ENCODE results near the gene MAPK7.

The MAPK7 gene

GRCh38 chr17:19359151-19359550 is 19.1 kb upstream of the MAPK7 start:
- H3K36me3 ChIP-seq (ENCODE audit: control insufficient read depth in 4 of 4, insufficient read depth in 4 of 4, low read length in 3 of 4): no peaks in the 10 kb centered on the region
- no peak overlapping the region for H3K27ac ChIP-seq (ENCODE audit: insufficient read depth in 1 of 2, low read depth in 1 of 2, low read length in 2 of 2, poor library complexity in 1 of 2, severe bottlenecking in 2 of 2)
- H3K4me1 ChIP-seq (ENCODE audit: control extremely low read depth in 1 of 4, control insufficient read depth in 4 of 4, insufficient read depth in 4 of 4, low read length in 3 of 4): peaks cover 0 to 10% (median 10%) of the 10 kb centered on the region in 4 experiments
- WGBS (ENCODE audit: insufficient coverage): 98% methylated on average over 7 of the region's 7 CpGs
- ChIA-PET POLR2A (no interaction called here), CTCF (interaction anchor here (1.4 kb wide), 1 partner anchor 109 kb away, joined by 3 read pairs; no protein-coding TSS in a partner anchor)
- no peak for DNase-seq
- H3K4me3 ChIP-seq (ENCODE audit: control insufficient read depth in 1 of 7, extremely low read depth in 1 of 7, insufficient read depth in 4 of 7, low read depth in 2 of 7, low read length in 6 of 7): no peak overlapping the region
- no peaks in the 10 kb centered on the region for H3K9me3 ChIP-seq (ENCODE audit: control extremely low read depth in 1 of 5, control insufficient read depth in 4 of 5, insufficient read depth in 2 of 5, low read depth in 1 of 5, low read length in 4 of 5)
- H3K27me3 ChIP-seq (replicated peaks in 2 of 5; ENCODE audit: control insufficient read depth in 4 of 5, insufficient read depth in 5 of 5, low read length in 4 of 5): peaks cover 0 to 53% (median 15%) of the 10 kb centered on the region in 5 experiments

GRCh38 chr17:19359856-19360255 is 18.4 kb upstream of the MAPK7 start:
- 100% methylated on average over 3 of the region's 5 CpGs for WGBS (ENCODE audit: insufficient coverage)
- Histone ChIP-seq H3K4me1 (ENCODE audit: control extremely low read depth in 1 of 4, control insufficient read depth in 4 of 4, insufficient read depth in 4 of 4, low read length in 3 of 4) (peaks cover 0 to 10% (median 10%) of the 10 kb centered on the region in 4 experiments), H3K27ac (ENCODE audit: insufficient read depth in 1 of 2, low read depth in 1 of 2, low read length in 2 of 2, poor library complexity in 1 of 2, severe bottlenecking in 2 of 2) (no peak overlapping the region), H3K36me3 (ENCODE audit: control insufficient read depth in 4 of 4, insufficient read depth in 4 of 4, low read length in 3 of 4) (no peaks in the 10 kb centered on the region), H3K9me3 (ENCODE audit: control extremely low read depth in 1 of 5, control insufficient read depth in 4 of 5, insufficient read depth in 2 of 5, low read depth in 1 of 5, low read length in 4 of 5) (no peaks in the 10 kb centered on the region), H3K4me3 (ENCODE audit: control insufficient read depth in 1 of 7, extremely low read depth in 1 of 7, insufficient read depth in 4 of 7, low read depth in 2 of 7, low read length in 6 of 7) (no peak overlapping the region), H3K27me3 (replicated peaks in 2 of 5; ENCODE audit: control insufficient read depth in 4 of 5, insufficient read depth in 5 of 5, low read length in 4 of 5) (peaks cover 0 to 58% (median 17%) of the 10 kb centered on the region in 5 experiments)
- ChIA-PET CTCF (interaction anchor here (1.3 to 1.4 kb wide), 2 partner anchors 10 to 108 kb away, joined by 3 to 6 read pairs; no protein-coding TSS in a partner anchor), POLR2A (no interaction called here)
- DNase-seq: no peak

- no peaks in the 10 kb centered on the region for H3K9me3 ChIP-seq (ENCODE audit: control extremely low read depth in 1 of 5, control insufficient read depth in 4 of 5, insufficient read depth in 2 of 5, low read depth in 1 of 5, low read length in 4 of 5)
- peaks cover 0 to 10% (median 10%) of the 10 kb centered on the region in 4 experiments for H3K4me1 ChIP-seq (ENCODE audit: control extremely low read depth in 1 of 4, control insufficient read depth in 4 of 4, insufficient read depth in 4 of 4, low read length in 3 of 4)
- POLR2A ChIA-PET: no interaction called here
- H3K36me3 ChIP-seq (ENCODE audit: control insufficient read depth in 4 of 4, insufficient read depth in 4 of 4, low read length in 3 of 4): no peaks in the 10 kb centered on the region
- no peak overlapping the region for H3K4me3 ChIP-seq (ENCODE audit: control insufficient read depth in 1 of 7, extremely low read depth in 1 of 7, insufficient read depth in 4 of 7, low read depth in 2 of 7, low read length in 6 of 7)
- H3K27me3 ChIP-seq (replicated peaks in 2 of 5; ENCODE audit: control insufficient read depth in 4 of 5, insufficient read depth in 5 of 5, low read length in 4 of 5): peaks cover 0 to 66% (median 20%) of the 10 kb centered on the region in 5 experiments
- WGBS (ENCODE audit: insufficient coverage): 95% methylated on average over 7 of the region's 8 CpGs
- CTCF ChIA-PET: interaction anchor here (1.3 kb wide), 1 partner anchor 11 kb away, joined by 6 read pairs; no protein-coding TSS in a partner anchor
- no peak overlapping the region for H3K27ac ChIP-seq (ENCODE audit: insufficient read depth in 1 of 2, low read depth in 1 of 2, low read length in 2 of 2, poor library complexity in 1 of 2, severe bottlenecking in 2 of 2)
- DNase-seq: no peak
Measured at GRCh38 chr17:19360772-19361171, 17.5 kb upstream of the MAPK7 start.

DNA sequence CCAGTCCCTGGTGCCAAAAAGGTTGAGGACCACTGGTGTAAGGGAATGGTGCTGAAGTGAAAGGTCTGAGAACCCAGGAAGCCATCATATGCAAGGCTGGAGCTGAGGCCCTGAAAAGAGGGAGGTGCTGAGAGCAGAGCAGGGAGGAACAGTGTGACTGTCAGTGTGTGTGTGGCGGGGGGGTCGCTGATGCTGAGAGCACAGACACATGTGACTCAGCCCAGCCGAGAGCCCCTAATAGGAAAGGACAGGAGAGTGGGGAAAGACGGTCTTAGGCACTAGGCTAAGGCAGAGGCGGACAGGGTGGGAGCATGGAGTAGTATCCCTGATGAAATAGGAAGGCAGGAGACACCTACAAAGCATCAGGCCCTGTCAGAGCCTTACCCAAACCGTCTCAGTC is 17.0 kb upstream of the MAPK7 start:
- no peak overlapping the region for H3K4me3 ChIP-seq (ENCODE audit: control insufficient read depth in 1 of 7, extremely low read depth in 1 of 7, insufficient read depth in 4 of 7, low read depth in 2 of 7, low read length in 6 of 7)
- peaks cover 0 to 10% (median 10%) of the 10 kb centered on the region in 4 experiments for H3K4me1 ChIP-seq (ENCODE audit: control extremely low read depth in 1 of 4, control insufficient read depth in 4 of 4, insufficient read depth in 4 of 4, low read length in 3 of 4)
- H3K27ac ChIP-seq (ENCODE audit: insufficient read depth in 1 of 2, low read depth in 1 of 2, low read length in 2 of 2, poor library complexity in 1 of 2, severe bottlenecking in 2 of 2): no peak overlapping the region
- no peak for DNase-seq
- WGBS (ENCODE audit: insufficient coverage): 97% methylated on average over 4 of the region's 6 CpGs
- peaks cover 0 to 70% (median 25%) of the 10 kb centered on the region in 5 experiments for H3K27me3 ChIP-seq (replicated peaks in 2 of 5; ENCODE audit: control insufficient read depth in 4 of 5, insufficient read depth in 5 of 5, low read length in 4 of 5)
- CTCF ChIA-PET: interaction anchor here (10.8 kb wide), 1 partner anchor 85 kb away, joined by 149 read pairs; no protein-coding TSS in a partner anchor
- H3K9me3 ChIP-seq (ENCODE audit: control extremely low read depth in 1 of 5, control insufficient read depth in 4 of 5, insufficient read depth in 2 of 5, low read depth in 1 of 5, low read length in 4 of 5): no peaks in the 10 kb centered on the region
- H3K36me3 ChIP-seq (ENCODE audit: control insufficient read depth in 4 of 4, insufficient read depth in 4 of 4, low read length in 3 of 4): no peaks in the 10 kb centered on the region
- POLR2A ChIA-PET: no interaction called here

GRCh38 chr17:19361944-19362276 is 16.4 kb upstream of the MAPK7 start:
- POLR2A ChIA-PET: no interaction called here
- H3K36me3 ChIP-seq (ENCODE audit: control insufficient read depth in 4 of 4, insufficient read depth in 4 of 4, low read length in 3 of 4): no peaks in the 10 kb centered on the region
- peak overlapping the region in 6 of 7 experiments; percentile 55 to 78 (median 68) for H3K4me3 ChIP-seq (ENCODE audit: control insufficient read depth in 1 of 7, extremely low read depth in 1 of 7, insufficient read depth in 4 of 7, low read depth in 2 of 7, low read length in 6 of 7)
- H3K27me3 ChIP-seq (replicated peaks in 2 of 5; ENCODE audit: control insufficient read depth in 4 of 5, insufficient read depth in 5 of 5, low read length in 4 of 5): peaks cover 0 to 72% (median 24%) of the 10 kb centered on the region in 5 experiments
- H3K4me1 ChIP-seq (ENCODE audit: control extremely low read depth in 1 of 4, control insufficient read depth in 4 of 4, insufficient read depth in 4 of 4, low read length in 3 of 4): peaks cover 0 to 10% (median 10%) of the 10 kb centered on the region in 4 experiments
- WGBS (ENCODE audit: insufficient coverage): 36% methylated on average over 15 of the region's 16 CpGs
- peak overlapping the region in 1 of 2 experiments; percentile 9 for H3K27ac ChIP-seq (ENCODE audit: insufficient read depth in 1 of 2, low read depth in 1 of 2, low read length in 2 of 2, poor library complexity in 1 of 2, severe bottlenecking in 2 of 2)
- no peak for DNase-seq
- CTCF ChIA-PET: interaction anchor here (0.7 to 10.8 kb wide), 6 partner anchors 18 to 403 kb away, joined by 3 to 149 read pairs (median 9); no protein-coding TSS in a partner anchor
- no peaks in the 10 kb centered on the region for H3K9me3 ChIP-seq (ENCODE audit: control extremely low read depth in 1 of 5, control insufficient read depth in 4 of 5, insufficient read depth in 2 of 5, low read depth in 1 of 5, low read length in 4 of 5)

GRCh38 chr17:19362277-19363113 is 15.8 kb upstream of the MAPK7 start, which contains the start of gene B9D1:
TSS of gene B9D1 (minus strand) at chr17:19362723. CDS start at chr17:19362569, 154 bp downstream.
- Histone ChIP-seq H3K27ac (ENCODE audit: insufficient read depth in 1 of 2, low read depth in 1 of 2, low read length in 2 of 2, poor library complexity in 1 of 2, severe bottlenecking in 2 of 2) (peak within 1 kb of the TSS in 1 of 2 experiments; percentile 21), H3K36me3 (ENCODE audit: control insufficient read depth in 4 of 4, insufficient read depth in 4 of 4, low read length in 3 of 4) (no peaks in the 10 kb centered on the region), H3K27me3 (replicated peaks in 2 of 5; ENCODE audit: control insufficient read depth in 4 of 5, insufficient read depth in 5 of 5, low read length in 4 of 5) (peaks cover 0 to 70% (median 25%) of the 10 kb centered on the region in 5 experiments), H3K4me1 (ENCODE audit: control extremely low read depth in 1 of 4, control insufficient read depth in 4 of 4, insufficient read depth in 4 of 4, low read length in 3 of 4) (peaks cover 0 to 10% (median 10%) of the 10 kb centered on the region in 4 experiments), H3K4me3 (ENCODE audit: control insufficient read depth in 1 of 7, extremely low read depth in 1 of 7, insufficient read depth in 4 of 7, low read depth in 2 of 7, low read length in 6 of 7) (peak within 1 kb of the TSS; percentile 28 to 78 (median 63)), H3K9me3 (ENCODE audit: control extremely low read depth in 1 of 5, control insufficient read depth in 4 of 5, insufficient read depth in 2 of 5, low read depth in 1 of 5, low read length in 4 of 5) (no peaks in the 10 kb centered on the region)
- POLR2A ChIA-PET: interaction anchor here (0.6 kb wide), 1 partner anchor 1833 kb away, joined by 3 read pairs; no protein-coding TSS in a partner anchor
- CTCF ChIA-PET: interaction anchor here (0.6 to 10.8 kb wide), 29 partner anchors 8 to 402 kb away, joined by 3 to 149 read pairs (median 4); partner anchors contain the start of gene MAPK7
- DNase-seq: peak; percentile 85 to 90 (median 89)
- WGBS (ENCODE audit: insufficient coverage): under 1% methylated on average over 69 of the region's 83 CpGs
